Measurements from ENCODE around the gene KSR1.

DNA sequence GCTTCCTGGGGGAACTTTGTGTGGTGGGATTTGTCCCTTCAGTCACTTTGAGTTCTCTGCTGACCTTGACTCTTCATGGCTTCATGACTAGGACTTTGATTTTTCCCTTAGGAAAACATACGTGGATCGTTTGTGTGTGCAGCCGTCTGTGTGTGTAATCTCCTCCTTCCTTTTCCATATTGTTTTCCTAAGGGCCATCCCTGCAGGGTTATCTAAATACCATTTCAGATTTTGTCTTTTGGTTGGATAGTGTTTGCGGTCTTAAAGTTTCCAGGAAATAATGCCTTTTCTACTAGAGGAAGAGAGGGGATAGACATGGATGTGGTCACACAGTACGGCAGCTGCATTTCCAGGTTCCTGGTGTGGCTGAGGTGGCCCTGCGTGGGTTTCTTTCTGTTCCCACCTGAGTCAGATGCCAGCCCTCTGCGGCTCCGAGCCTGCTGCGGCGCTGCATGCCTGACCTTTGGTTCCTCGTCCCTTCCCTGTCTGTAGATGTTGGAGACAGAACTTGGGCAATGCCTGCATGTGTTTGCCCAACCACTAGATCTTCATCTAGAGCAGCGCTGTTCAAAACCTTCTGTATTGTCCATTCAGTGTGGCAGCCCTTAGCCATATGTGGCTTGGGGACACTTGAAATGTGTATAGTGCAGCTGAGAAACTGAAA lies 102.7 kb downstream of the KSR1 start:
- TF ChIP-seq EZH2 (IDR thresholded peaks at IDR 0.05; ENCODE audit: borderline replicate concordance, low read depth, low read length) (no peak), MAFF (IDR thresholded peaks at IDR 0.05; ENCODE audit: low read length) (no peak)
